GM21381 (cell line): Measurements from ENCODE around the gene RAP2C.
"Not testable (repeated sequence)": the region's sequence is repeated elsewhere in the genome, so short reads cannot be mapped to it uniquely, and the experiment has no call there.

ENCODE experiments used
- ATAC-seq: cut with Tn5 transposase; IDR thresholded peaks from one replicate; pipeline ENCODE4 v1.9.1; 2021; ENCODE audit warnings: mild to moderate bottlenecking, moderate library complexity; ENCODE audit not compliant: unreplicated experiment

Gene RAP2C

DNA sequence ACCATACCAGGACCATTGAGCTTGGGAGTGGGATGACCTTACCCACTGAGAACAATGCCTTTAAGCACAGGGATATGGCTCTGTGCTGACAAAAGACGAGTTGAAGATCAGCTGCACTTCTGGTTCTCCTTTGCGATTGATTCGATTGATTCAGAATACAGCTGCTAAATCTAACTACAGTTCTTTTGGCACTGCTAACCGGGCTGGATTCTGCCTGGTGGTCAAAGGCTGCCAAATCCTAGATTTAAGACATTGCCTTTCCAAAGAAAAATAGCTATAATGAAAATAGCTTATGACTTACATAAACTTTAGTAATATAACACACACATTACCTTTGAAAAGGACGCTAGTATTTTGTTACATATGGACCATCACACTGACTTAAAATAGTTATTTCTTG is 18.3 kb downstream of the RAP2C start:
- ATAC-seq = no peak

DNA sequence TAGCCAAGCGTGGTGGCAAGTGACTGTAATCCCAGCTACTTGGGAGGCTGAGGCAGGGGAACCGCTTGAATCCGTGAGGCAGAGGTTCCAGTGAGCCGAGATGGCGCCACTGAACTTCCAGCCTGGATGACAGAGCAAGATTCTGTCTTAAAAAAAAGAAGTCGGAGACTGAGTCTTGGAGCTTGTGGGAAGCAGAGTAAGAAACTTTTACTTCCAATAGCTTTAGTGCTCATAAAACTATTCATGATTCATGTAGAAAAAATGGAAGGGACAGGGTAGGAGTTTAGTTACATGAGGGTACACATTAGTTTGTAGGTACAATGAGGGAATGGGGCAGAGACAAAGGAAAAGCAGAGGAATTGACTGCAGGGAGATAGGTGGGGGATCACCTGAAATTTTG is 19.3 kb downstream of the RAP2C start:
- no peak for ATAC-seq

DNA sequence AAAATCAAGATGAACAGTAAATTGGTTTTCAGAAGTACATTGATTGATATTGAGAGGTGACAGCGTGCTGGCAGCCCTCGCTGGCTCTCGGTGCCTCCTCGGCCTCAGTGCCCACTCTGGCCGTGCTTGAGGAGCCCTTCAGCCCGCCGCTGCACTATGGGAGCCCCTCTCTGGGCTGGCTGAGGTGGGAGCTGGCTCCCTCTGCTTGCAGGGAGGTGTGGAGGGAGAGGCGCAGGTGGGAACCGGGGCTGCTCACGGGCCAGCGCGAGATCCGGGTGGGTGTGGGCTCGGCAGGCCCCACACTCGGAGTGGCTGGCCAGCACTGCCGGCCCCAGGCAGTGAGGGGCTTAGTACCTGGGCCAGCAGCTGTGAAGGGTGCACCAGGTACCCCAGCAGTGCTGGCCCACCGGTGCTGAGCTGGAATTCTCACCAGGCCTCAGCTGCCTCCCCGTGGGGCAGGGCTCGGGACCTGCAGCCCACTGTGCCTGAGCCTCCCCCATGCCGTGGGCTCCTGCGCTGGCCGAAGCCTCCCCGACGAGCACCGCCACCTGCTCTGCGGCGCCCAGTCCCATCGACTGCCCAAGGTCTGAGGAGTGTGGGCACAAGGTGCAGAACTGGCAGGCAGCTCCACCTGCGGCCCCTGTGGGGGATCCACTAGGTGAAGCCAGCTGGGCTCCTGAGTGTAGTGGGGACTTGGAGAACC is 25.2 kb downstream of the RAP2C start:
- ATAC-seq = no peak

DNA sequence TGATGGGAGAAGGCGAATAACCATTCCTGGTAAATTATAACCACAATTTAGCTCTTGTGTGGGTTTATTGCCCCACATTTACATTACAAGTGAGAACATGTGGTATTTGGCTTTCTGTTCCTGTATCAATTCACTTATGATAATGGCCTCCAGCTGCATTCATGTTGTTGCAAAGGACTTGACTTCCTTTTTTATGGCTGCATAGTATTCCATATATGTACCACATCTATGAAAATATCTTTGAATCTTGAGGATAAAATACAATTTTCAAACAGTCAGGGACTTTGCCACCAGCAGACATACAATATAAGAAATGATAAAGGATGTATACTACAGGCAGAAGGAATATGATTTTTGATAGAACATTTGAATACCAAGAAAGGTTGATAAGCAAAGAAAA is 27.3 kb downstream of the RAP2C start:
- ATAC-seq = no peak

DNA sequence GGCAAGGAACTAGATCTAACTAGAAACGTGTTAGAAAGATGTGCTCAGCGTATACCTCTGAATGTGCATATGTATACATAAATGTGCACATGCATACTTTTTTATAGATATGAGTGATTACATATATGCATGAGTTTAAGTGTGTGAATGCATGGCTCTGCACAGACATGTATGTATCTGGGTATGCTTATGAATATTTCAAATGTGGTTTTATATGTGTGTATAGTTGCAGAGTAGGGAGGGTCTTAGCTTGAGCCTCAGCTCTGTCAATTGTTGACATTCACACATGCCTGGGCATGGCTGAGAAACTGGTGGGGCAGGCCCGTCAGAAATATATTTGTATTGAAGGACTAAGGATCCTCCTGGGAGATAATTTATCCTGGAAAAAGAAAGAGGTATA is 31.1 kb downstream of the RAP2C start:
- ATAC-seq = no peak

DNA sequence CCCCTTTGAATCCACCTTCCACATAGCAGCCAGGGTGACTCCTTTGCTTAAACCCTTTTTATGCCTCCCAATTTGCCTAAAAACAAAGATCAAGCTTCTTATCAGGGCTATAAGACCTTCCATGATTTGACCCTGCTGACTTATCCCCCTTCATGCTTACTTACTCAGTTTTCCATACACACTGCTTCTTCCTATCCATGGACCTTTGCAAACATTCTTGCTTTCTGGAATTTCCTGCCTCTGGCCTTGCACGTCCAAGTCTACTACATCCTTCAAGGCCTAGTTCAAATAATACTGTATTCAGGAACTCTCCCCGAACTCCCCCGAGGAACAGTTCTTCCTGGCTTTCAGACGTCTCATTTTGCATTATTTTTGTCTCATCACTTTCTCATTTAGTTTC is 31.8 kb downstream of the RAP2C start:
- ATAC-seq = no peak

DNA sequence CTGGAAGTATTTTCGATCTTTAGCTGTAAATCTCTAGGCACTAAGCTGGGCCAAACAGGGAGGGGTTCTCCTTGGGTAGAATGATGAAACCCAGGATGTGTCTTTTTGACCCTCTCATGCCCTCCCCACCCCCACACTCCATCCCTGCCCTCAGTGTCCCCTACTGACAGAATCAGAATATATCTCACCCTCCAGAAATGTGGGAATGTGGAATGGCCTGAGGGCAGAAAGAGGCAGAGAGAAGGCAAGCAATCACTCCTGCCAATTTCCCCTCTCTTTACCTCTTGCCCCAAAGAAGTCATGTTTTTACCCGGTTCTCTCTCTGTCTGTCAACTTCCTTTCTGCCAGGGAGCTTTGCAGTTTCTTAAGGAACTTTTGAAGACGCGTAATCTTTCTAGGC is 34.4 kb downstream of the RAP2C start:
- ATAC-seq = no peak

DNA sequence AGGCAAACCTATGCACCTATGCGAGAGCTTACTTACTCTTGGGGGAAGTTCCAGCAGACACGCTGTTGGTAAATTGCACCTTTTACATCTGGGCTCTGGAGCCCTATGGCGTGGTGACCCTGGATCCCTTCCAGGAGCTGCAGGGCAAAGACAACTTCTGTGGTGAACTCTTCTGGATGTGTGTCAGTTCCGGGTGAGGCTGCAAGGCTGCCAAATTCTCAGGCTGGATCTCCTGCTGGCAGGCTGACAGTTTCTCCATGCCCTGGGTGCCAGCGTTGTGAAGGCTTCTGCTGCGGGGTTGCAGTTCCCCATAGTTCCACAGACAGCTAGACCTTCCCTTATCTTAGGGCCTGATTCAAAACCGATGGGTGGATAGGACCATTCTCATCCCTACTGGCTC is 37.9 kb downstream of the RAP2C start:
- ATAC-seq = no peak

DNA sequence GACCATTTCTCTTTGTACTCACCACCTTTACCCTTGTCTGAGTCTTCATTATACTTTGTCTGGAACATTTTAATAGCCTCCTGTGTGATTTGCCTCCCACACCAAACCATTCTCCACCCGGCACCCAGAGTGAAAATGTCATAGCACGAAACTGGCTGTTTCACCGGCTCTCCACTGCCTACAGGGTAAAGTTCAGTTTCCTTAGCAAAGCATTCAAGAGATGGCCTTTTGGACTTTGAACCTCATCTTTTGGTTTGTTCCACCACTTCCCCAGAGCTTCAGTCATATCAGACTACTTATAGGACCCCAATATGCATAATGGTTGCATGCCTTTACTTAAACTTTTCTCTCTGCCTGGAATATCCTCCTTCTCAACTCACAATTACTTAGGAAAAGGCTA is 38.3 kb downstream of the RAP2C start:
- no peak for ATAC-seq

DNA sequence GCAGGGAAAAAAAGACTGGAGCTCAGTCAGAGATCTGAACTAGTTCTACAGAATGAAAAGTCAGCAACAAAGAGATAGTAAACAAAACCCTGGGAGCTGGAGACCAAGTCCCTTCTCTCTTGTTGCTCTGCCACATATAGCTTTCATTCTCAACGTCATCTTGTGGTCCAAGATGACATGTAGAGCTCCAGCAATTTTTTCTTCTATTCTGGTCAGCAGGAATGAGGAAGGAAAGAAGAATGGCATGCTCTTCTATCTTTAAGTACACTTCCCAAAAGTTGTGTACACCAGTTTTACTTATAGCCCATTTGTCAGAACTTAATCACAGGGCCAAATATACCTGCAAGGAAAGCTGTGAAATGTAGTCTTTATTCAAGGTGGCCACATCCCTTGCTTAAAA is 45.6 kb downstream of the RAP2C start:
- ATAC-seq = no peak

DNA sequence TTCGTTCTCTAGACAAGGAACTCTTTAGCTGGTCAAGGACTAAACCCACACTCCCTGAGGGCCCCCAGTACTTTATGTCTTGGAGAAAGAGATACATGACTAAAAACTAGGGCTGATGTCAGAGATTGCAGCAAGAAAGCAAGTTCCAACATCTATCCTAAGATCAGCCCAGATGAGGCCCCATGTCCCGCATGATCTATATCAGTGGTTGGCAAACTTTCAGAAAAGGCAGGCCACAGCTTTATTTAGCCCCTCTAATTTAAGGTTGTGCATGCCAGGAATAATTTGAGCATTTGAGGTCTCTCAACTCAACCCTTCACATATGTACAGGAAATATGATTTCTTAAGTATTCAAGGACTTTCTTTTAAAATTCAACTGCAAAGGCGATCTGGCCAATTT is 47.4 kb downstream of the RAP2C start:
- no peak for ATAC-seq

DNA sequence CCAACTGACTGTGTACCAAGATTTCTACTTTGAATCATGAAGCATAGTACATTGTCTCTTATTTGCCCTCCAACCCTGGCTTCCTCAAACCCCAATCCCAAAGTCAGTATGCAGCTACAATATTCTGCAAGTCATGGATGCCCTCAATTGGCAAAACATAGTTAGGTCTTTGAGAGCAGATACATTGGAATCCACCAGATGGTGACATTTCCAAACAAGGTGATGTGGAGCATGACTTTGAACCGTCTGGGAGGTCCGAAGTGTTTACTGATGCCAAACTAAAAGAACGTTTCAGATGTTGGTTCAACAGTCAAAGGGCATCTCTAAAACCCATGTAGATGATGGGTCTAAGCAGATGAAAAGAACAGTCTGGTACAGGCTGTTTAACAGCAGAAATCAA is 47.8 kb downstream of the RAP2C start:
- no peak for ATAC-seq

DNA sequence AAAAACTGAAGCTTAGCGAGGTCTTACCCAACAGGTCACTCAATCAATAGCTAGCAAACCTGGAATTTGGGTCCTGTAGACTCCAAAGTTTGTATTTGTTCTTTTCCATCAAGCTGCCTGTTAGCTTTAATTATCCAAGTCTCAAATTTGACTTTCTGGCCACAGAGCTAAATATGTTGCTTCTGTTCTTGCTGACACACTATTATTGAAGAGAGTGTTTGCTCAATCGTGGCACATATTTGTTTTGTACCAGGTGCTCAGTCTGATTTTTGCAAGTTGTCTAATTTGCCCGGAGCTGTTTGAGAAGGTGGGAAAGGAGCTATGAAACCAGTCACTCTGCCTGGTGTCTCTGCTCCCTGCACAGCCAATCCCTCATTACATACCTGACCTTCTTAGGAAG is 49.7 kb downstream of the RAP2C start:
- no peak for ATAC-seq

DNA sequence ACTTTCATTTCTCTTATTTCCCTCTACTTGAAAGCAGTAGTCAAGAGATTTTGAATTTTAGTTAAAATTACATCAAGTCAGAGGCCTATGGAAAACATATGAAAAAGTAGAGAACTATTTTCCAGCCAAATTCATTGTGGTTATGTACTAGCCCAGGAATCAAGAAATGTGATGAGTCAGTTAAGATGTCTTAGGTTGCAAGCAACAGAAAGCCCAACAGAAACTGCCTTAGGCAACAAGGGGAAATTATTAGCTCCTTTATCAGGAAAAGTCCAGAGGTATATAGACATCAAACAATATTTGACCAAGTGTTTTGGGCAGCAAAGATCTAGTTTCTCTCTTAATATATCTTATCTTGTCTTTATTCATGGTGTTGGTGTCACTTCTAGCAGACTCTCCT is 53.6 kb downstream of the RAP2C start:
- no peak for ATAC-seq

DNA sequence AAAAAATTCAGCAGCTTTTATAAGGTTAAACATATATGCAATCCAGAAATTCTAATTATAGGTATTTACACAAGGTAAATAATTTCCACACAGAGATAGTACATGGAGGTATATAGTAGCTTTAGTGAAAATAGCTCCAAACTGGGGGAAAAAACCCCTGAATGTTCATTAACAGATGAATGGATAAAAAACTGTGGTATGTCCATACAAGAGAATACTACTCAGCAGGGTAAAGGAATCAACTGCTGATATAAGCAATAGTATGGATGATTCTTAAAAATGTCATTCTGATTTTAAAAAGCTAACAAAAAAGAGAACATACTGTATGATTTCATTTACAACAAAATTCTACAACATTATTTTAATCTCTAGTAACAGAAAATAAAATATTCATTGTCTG is 54.2 kb downstream of the RAP2C start:
- no peak for ATAC-seq

DNA sequence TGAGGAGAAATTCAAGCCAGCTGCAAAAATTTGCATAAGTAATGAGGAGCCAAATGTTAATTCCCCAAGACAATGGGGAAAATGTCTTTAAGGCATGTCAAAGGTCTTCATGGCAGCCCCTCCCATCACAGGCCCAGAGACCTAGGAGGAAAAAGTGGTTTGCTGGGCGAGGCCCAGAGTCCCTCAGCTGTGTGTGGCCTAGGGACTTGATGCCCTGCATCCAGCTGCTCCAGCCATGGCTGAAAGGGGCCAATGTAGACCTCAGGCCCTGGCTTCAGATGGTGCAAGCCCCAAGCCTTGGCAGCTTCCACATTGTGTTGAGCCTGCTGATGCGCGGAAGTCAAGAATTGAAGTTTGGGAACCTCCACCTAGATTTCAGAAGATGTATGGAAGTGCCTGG is 56.2 kb downstream of the RAP2C start:
- ATAC-seq = not testable (repeated sequence)

DNA sequence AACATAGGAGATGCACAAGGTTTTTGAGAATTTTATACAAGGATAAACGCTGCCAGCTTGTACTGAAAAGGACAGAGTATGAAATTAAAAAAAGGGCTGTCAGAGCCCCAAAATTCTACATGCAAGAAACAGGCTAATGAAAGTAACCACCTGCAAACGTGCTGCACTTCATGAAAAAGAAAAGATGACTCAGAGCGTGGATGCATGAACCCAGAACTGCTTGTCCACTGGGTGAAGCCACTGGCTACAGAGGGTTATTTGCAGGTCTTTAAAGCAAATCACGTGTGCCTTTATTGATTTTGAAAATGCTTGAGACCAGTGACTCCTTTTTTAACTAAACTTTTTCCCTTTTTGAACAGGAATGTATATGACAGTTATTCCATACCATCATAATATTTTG is 66.1 kb downstream of the RAP2C start:
- no peak for ATAC-seq
